T-helper 2 cell (primary cell): ENCODE data around the gene PDILT.

ENCODE experiments used
- DNase-seq, 5 experiments: peaks; one replicate each; pipeline versions ENCODE4 v3.0.0 to v3.0.0-alpha.2; 2012 to 2022

Gene PDILT

DNA sequence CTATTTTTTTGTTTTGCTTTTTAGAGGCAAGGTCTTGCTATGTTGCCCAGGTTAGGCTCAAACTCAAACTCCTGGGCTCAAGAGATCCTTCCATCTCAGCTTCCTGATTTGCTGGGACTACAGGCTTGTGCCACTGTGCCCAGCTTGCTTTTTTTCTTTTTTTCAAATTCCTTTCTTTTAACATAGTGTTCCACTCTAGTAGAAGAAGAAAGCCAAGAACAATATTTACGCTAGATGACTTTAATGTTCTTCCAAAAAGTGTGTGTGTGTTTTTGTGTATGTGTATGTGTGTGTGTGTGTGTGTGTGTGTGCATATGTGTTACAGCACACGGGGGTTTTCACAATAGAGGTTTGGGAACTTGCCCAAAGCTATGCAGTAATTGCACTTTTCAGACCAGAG is 41.3 kb downstream of the PDILT start:
- DNase-seq = no peak

DNA sequence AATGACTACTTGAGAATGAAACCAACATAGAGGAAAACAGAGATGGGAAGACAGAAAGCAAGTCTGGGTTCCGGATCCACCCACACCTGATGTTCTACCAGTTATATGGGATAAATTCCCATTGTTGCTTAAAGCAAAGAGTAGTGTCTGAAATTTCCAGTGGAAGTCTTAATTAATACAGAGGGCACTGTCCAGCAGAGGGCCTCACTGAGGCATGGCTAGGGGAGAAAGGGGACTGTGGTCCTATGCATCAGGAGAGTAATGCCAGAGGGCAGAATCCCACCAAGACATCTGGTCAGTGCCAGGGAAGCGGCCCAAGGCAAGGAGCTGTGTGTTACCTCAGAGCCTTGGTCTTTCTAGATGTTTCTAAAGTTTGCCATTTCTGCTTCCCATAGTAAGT is 44.5 kb downstream of the PDILT start:
- DNase-seq = no peak

DNA sequence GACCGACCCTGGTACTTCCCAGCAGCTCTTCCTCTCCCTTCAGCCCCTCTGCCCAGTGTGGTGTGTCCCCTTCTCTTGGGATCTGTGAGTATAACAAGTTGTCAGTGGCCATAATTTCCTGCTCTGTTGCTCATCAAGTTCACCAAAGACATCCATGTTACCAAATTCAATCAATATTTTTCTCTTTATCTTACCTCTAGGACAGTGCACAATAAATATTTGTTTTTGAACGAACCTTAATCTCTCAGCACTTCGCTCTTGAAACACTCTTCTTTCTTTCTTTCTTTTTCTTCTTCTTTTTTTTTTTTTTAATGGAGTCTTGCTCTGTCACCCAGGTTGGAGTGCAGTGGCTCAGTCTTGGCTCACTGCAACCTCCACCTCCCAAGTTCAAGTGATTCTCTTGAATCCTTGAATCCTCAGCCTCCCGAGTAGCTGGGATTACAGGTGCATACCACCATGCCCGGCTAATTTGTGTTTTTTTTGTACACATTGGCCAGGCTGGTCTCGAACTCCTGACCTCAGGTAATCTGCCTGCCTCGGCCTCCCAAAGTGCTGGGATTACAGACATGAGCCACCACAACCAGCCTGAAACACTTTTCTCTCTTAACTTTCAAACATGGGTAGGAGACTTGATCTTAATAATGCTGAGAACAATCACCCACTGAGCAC is 49.3 kb downstream of the PDILT start:
- no peak for DNase-seq

DNA sequence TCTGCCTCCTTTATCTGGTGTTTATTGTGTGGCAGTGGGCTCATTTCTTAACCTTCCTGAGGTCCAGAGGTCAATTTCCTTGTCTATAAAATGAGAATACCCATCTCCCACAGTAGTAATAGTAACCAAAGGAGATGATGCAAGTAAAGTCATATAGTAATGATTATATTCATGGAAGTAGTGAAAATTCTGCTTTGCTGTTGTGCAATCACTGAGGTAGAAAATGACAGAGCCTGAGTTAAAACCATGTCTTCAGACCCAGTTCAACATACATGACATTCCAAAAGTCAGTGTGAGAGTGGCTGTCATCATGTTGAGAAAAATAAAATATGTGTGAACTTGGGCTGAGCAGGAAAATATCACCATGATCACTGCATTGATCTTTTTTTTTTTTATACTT is 51.2 kb downstream of the PDILT start:
- no peak for DNase-seq

DNA sequence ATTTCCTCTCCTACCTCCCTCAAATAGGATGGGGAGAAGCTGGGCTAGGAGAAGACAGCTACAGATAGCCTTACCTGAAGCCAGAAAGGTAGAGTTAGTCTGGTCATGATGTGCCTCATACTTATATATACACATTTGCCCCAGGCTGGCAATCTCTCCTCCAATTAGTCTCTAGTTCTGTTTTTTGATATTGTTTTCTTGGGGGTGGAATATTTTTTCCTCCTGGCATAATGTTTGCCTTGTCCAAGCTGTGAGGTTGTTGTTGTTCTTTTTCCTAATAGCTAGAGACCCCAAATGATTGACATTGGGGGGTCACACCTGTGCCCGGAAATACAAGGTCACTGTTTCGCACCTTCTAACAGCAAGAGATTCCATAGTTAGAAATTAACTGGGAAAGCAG is 51.9 kb downstream of the PDILT start, which contains the start of gene UMOD:
UMOD (minus strand) TSS at position 101 of the 400 bp plus-strand sequence. CDS start 1,978 bp downstream, outside the sequence.
- DNase-seq = no peak

DNA sequence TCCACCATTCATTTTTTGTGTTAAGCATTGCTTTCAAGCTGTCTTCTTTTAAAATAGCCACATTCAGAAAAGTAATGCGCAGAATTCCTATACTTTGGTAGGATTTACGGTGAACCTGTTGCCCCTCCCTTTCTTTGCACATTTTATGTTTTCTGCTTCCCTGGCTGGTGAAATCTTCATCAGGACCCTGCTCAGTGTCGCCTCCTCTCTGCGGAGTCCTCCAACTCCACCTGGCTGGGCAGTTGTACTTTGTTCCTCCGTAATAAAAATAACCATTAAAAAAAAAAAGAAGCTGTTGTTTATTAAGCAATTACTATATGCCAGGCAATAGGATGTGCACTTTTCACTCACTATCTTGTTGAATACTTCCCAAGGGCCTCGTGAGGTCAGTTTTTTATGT is 54.9 kb downstream of the PDILT start:
- no peak for DNase-seq

DNA sequence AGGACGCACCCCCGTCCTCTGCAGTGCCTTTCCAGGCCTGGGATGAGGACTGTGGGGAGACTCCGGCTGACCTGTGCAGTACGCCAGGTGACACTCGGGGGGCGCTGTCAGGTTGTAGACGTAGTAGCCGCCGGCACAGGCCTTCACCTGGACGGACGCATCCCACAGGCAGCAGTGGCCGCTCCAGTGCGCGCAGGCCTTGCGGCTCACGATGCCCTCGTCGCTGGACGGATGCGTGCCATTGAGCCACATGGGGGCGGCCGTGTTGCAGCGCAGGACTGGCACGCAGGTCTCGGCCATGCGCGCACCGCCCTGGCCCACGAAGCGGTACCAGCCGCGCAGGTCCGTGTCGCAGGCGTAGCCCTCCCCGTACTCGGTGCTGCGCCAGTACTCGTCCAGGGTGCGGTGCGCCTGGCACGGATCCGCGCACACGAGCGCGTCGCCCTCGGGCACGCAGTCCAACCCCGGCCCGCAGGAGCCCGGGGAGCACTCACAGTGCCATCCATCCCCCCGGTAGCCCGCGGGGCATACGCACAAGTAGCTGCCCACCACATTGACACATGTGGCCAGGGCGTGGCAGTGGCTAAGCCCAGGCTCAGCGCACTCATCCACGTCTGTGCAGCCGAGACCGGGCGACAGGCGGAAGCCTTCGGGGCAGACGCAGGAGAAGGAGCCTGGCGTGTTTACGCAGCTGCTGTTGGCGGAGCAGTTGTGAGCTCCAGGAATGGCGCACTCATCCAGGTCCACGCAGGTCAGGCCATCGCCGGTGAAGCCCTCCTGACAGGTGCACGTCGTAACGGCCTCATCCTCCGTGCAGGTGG is 56.0 kb downstream of the PDILT start:
- DNase-seq = no peak

DNA sequence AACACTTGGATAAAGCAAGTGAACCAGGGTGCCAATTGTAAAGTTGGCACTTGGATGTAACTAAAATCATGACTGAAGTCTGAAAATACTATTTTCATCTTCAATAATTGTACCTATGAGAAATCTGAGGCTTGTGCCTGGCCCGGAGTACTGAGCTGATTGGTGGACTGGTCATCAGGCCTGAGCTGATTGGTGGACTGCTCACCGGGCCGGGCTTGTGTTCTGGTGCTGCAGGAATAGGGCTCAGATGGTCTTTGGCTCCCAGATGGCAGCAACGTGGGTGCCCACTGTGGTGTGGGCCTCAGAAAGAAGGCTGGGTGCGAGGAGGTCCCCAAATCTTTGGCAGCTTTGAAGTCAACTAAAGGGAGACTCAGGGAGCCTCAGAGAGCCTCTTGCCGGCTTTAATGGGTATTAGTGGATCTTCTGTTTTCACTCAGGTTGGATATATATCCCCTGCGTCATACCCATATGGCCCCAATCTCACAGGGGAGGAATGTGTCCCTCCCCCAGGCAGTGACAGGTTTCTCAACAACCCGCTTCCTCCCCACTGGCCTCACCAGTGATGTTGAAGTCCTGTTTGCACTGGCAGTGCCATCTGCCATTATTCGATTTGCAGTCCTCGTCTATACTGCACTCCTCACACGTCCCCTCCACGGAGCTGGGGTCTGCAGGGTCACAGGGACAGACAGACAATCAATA is 56.7 kb downstream of the PDILT start:
- DNase-seq = no peak

DNA sequence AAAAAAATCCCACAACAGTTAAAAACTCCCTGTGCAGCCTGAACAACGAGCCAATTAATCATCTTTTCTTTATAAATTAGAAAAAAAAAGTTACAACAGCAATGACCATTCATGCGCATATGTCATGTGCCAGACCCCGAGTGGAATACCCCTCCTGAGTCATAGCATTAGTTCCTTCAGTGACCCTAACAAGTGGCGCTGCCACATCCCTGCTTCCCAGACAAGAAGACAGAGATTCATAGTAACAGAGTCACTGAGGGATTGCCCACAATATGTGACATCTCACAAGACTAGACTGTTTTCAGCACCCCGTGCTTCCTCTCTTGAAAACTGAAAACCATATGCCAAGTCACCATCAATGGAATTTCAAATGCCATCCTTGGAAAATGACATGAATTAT is 59.9 kb downstream of the PDILT start:
- no peak for DNase-seq

DNA sequence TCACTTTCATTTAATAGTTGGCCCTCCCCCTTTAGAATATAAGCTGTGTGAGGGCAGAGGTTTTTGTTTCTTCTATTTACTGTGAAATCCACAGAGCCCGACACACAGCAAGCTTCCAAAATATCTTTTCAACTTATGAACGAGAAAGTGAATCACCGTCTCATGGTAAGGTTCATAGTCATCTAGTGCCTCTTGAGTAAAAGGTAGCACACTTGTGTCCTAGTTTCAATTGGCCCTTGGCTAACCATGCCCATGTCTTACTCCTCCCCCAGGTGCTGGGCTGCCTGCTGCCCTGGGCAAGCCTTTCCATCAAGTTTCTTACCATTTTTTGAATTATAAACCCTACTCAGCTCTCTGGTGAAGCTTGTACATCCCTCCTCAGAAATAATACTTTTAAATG is 64.8 kb downstream of the PDILT start:
- DNase-seq = no peak

DNA sequence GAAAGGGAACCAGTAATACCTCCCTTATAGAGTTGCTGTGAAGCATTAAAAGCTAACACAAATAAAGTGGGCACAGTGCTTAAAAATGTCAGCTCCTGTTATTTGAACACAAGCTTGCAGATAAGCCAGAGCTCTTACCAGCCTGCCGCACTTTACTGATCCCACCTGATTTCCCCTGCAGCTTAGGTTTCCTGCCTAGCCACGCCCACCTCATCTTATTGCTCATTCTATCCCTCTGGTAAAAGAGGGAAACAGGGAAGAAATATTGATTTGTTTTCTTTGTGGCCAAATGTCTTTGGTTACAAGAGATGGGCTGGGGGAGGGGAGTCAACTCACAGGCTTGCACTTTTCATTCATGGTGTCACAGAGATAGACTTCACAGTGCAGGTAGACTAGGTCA is 67.6 kb downstream of the PDILT start:
- no peak for DNase-seq

DNA sequence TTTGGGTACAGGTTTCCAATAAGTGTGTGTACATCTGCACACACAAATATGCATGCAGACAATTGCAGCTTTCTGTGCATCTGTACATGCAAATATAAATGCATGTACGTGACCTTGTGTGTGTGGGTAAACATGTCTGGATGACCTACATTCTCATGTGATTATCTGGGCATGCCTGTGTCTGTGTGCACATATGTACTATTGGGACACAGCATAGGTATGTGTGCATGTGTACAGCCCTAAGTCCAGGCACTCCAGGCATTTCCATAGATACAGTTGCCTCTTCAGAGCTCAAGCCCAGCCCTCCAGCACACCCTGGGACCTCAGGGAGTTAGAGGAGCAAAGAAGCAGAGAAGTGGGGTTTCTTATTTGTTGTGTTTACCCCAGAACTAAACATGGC is 70.1 kb downstream of the PDILT start:
- no peak for DNase-seq

DNA sequence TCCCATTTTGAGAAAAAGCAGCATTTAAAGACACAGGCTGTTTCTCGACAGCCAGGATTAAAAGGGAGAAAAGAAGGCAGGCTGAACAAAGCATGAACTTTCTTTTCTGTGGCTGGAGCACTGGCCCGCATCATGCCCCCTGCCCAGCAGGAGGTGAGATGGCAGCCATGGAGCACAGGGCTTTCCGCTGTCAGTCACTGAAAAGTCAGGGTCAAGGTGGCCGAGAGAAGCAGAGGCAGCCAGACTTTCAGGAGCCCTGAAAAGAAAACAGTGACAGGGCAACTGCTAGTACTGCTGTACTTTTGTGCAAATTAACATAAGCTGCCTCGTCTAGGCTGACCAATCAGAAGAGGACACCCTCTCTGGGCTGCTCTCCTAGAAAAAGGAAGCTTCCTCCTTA is 71.4 kb downstream of the PDILT start:
- no peak for DNase-seq

DNA sequence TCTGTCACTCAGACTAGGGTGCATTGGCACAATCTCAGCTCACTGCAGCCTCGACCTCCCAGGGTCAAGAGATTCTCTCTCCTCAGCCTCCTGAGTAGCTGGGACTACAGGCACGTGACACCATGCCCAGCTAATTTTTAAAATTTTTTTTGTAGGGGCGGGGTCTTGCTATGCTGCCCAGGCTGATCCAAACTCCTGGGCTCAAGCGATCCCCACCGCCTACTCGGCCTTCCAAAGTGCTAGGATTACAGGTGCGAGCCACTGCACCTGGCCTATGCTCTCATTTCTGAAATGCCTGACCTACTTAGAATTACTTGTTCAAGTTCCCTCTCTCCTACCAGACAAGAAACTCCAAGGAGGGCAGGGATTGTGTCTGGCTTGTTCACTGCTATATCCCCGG is 72.1 kb downstream of the PDILT start:
- no peak for DNase-seq

DNA sequence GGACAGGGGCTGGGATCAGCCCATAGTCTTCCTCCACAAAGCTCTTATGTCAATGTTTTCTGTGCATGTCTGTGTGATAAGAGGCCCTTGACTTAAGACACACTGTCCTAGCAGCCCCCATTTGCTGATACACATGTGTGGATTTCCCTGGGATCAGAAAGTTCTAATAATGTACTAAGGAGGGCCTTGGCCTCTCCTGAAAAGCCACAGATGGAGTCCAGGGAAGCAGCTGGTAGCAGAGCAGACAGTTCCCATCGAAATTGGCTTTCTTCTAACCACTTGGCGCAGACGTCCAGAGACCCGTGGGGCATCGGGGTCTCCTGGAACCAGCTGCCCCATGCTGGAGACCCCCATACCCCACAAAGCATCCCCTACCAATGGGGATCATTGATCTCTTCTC is 72.9 kb downstream of the PDILT start:
- DNase-seq = no peak

DNA sequence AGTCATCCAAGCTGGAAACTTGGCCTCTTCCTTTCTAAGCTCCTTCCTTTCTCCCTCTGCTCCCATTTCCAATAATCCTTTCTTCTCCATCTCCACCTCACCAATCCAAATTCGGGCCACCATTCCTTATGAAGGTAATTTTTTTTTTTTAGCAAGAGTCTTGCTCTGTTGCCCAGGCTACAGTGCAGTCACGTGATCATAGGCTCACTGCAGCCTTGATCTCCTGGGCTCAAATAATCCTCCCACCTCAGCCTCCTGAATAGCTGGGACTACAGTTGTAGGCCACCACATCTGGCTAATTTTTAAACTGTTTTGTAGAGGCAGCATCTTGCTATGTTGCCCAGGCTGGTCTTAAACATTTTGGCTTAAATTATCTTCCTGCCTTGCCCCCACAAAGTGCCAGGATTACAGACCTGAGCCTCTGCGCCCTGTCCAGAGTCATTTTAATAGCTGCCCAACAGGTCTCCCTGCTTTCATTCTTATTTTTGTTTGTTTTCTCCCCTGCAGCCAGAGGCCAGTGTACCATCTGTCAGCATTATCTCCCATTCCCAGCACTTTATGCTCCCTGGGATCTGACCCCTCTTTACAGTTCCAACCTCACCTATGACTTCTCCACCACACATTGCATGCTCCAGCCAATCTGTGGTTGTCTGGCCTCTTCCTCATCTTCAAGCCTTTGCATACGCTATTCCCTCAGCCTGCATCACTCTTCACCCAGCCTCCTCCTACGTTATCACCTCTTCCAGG is 75.0 kb downstream of the PDILT start:
- DNase-seq = no peak

DNA sequence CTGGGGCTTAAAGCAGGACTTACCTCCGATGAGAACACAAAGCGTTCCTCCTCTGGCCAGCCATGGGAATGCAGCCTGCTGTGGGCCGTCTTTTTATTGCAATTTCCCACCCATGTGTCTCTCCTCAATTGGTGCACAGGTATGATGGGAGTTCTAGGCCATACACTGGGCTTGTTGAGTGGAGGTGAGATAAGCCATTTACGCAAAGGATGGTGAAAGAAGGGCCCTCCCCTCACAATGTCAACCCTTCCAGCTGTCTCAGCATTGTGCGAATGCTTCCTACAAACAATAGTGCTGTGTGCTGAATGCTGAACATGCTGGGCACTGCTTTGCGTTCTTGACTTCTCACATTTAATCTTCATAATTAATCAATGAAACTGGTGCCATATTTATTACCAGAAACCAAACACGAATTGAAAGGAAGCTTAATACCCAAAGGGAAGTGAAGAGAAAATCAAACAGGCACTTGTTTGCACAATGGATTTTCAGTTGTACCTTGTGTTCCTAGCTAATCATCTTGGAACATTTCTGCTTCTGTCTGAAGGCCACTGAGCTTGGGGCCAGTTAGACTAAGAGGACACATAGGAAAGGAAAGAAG is 77.0 kb downstream of the PDILT start, which contains the start of gene GP2:
GP2 (minus strand) TSS at position 70 of the 598 bp plus-strand sequence. CDS start 1,082 bp downstream, outside the sequence.
- DNase-seq = no peak

DNA sequence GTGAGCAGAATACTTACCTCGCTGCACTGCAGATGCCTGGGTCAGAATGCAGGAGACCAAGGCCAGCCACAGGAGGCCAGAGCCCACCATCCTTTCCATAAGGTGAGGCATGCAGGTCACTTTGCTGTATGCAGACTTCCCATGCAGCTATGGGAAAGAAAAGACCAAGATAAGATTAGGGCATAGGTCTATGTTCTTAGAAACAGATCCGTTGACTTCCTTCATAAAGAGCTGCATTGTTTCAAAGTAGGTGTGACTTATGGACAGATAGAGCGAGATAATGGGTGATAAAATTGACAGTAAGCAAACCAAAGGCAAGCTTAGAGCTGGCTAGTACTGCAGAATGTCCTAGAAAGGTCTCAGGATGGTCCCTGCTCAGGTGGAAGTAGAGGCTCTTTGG is 78.2 kb downstream of the PDILT start:
- no peak for DNase-seq

DNA sequence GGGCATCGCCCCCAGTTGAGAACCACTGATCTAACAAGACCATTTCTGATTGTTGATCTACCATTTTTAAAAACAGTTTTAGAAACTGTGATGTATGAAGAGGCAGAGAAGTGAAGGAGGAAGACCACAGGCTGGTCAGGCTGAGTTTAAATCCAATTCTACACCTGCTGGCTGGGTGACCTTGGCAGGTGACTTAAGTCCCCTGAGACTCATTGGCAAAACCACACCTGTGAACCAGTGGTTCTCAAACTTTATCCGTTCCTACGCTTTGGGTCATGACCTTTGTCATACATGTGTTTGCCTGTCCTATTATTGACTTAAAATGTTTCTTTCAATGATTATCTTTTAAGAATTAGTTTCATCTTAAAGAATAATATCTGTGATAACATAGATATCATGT is 79.5 kb downstream of the PDILT start:
- no peak for DNase-seq

DNA sequence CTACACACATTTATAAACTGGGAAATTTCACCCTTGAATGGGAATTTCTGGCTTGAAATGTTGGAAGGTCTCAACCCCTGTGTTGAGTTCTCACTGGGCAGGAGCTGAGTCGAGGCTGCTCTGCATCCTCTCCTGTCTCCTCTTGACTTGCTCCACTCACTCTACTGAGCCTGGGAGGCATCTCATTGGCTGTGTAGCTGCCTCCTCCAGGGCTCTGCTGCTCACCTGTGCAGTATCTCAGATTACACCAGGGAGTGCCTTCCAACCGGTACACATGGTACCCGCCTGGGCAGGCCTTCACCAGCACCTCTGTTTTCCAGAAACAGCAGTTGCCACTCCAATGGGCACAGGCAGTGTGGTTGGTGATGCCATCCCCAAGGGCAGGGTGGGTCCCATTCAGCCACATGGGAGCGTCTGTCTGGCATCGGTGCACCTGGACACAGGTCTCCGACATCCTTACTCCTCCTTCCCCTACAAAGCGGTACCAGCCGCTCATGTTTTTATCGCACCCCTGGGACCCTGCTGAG is 80.9 kb downstream of the PDILT start:
- no peak for DNase-seq

DNA sequence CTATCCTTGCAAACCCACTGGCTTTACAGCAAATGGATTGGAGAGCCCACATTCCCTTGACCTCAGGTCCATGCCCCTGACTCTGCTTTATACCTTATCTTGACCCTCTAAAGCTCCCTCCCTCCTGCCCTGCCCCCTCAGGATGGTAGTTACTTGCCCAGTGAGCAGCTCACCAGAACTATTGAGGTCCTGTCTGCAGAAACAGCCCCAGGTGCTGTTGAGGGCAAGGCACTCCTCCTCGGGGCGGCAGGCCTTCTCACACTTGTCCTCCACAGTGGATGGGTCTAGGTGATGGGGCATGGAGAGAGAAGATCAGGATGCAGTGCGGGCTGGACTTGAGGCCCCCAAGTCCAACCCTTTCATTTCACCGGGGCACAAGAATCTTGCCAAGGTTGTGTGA is 81.8 kb downstream of the PDILT start:
- DNase-seq = no peak

DNA sequence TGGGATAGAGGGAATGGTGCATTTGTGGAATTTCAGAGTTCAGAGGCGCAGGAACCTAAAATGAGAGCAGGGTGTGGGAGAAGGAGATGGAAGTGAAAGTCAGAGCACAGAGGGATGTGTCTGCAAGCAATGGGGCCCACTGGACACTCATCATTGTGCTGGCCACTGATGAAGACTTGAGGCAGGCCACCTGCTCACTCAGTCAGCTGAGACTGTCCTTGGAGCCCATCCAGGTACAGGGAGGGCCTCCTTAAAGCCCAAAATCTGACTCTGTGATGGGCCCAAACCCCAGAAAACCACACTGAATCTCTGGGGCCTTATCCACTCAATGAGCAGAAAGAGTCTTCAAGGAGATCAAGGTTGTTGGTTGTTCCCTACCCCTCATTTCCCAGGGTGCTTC is 82.9 kb downstream of the PDILT start:
- no peak for DNase-seq
